IMR-90 (cell line): Measurements from ENCODE around the gene LAMA2.

ENCODE experiments used
- CTCF ChIP-seq: conservative IDR thresholded peaks from 2 replicates; pipeline ENCODE4 v1.5.1; 2012; ENCODE audit warnings: mild to moderate bottlenecking, low read depth, low read length, improper control_type of control experiment
- ELK1 ChIP-seq: fragments of 150-350 bp; IDR thresholded peaks from 2 replicates; pipeline ENCODE4 v1.6.1; 2016; ENCODE audit warnings: low read depth, mild to moderate bottlenecking, low read length, moderate library complexity, borderline replicate concordance
- FOS ChIP-seq: fragments of 150-350 bp; IDR thresholded peaks from 2 replicates; pipeline ENCODE4 v1.6.1; 2016; ENCODE audit warnings: low read depth, low read length
- MAZ ChIP-seq: IDR thresholded peaks from 2 replicates; pipeline ENCODE4 v1.6.1; 2012; ENCODE audit warnings: low read depth, mild to moderate bottlenecking, low read length, improper control_type of control experiment, moderate library complexity, borderline replicate concordance
- MXI1 ChIP-seq: IDR thresholded peaks from 2 replicates; pipeline ENCODE4 v1.6.1; 2012; ENCODE audit warnings: low read depth, mild to moderate bottlenecking, low read length, moderate library complexity, borderline replicate concordance
- POLR2A ChIP-seq: IDR thresholded peaks from 2 replicates; pipeline ENCODE4 v1.6.1; 2012; ENCODE audit warnings: mild to moderate bottlenecking, low read depth, low read length
- RAD21 ChIP-seq: IDR thresholded peaks from 2 replicates; pipeline ENCODE4 v1.6.1; 2012; ENCODE audit warnings: low read length, improper control_type of control experiment
- RCOR1 ChIP-seq: IDR thresholded peaks from 2 replicates; pipeline ENCODE4 v1.6.1; 2012; ENCODE audit warnings: mild to moderate bottlenecking, low read length, improper control_type of control experiment; ENCODE audit not compliant: insufficient replicate concordance
- RFX5 ChIP-seq: IDR thresholded peaks from 2 replicates; pipeline ENCODE4 v1.8.0; 2012; ENCODE audit warnings: low read depth, mild to moderate bottlenecking, low read length, moderate library complexity
- SMC3 ChIP-seq: fragments of 150-350 bp; IDR thresholded peaks from 2 replicates; pipeline ENCODE4 v1.6.1; 2016; ENCODE audit warnings: low read depth, mild to moderate bottlenecking, antibody characterized with exemption, low read length, moderate library complexity
- TF ChIP-seq, protein P1 (sequence below): fragments of 150-350 bp; IDR thresholded peaks from 2 replicates; pipeline ENCODE4 v1.6.1; 2017; ENCODE audit warnings: mild to moderate bottlenecking, antibody characterized with exemption, low read length, low read depth

- TF ChIP-seq MXI1, result no peak
- TF ChIP-seq CTCF, result no peak
- no peak for TF ChIP-seq SMC3
- no peak for TF ChIP-seq RAD21
- no peak for TF ChIP-seq POLR2A
- no peak for TF ChIP-seq MAZ
- no peak for TF ChIP-seq RCOR1
- TF ChIP-seq, protein P1, sequence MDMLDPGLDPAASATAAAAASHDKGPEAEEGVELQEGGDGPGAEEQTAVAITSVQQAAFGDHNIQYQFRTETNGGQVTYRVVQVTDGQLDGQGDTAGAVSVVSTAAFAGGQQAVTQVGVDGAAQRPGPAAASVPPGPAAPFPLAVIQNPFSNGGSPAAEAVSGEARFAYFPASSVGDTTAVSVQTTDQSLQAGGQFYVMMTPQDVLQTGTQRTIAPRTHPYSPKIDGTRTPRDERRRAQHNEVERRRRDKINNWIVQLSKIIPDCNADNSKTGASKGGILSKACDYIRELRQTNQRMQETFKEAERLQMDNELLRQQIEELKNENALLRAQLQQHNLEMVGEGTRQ, result no peak
- no peak for TF ChIP-seq RFX5
- no peak for TF ChIP-seq FOS
- no peak for TF ChIP-seq ELK1
These were observed 230.7 kb downstream of the LAMA2 start for GRCh38 chr6:129113637-129114036.
